HG02970 (cell line): ENCODE results near the gene FGB.

Experiments used
- ATAC-seq: cut with Tn5 transposase; IDR thresholded peaks from one replicate; pipeline ENCODE4 v1.9.1; 2021; ENCODE audit warnings: mild to moderate bottlenecking, moderate library complexity, moderate number of reproducible peaks; ENCODE audit not compliant: unreplicated experiment, low FRiP score

The FGB gene

GRCh38 chr4:154616731-154617130, 53.9 kb downstream of the FGB start:
- peak; percentile 81 for ATAC-seq

GRCh38 chr4:154617820-154618317, 55.1 kb downstream of the FGB start:
- ATAC-seq: no peak

- ATAC-seq: peak; percentile 63
Measured at GRCh38 chr4:154618708-154619315, 56.0 kb downstream of the FGB start.

- ATAC-seq: no peak
Measured at GRCh38 chr4:154620111-154620510, 57.3 kb downstream of the FGB start.
